Stimulated activated naive CD8-positive, alpha-beta T cell treated with anti-CD3 and anti-CD28 coated beads, Interleukin-15, Interleukin-2, amounts not matched to agents 100 ng/mL and 50 ng/mL, for 24 hours (primary cell): ENCODE data around the gene TMEM52B.
"Not testable (repeated sequence)": the region's sequence is repeated elsewhere in the genome, so short reads cannot be mapped to it uniquely, and the experiment has no call there.

Experiments used
- H3K27ac Mint-ChIP-seq: one replicate; pipeline ENCODE4 v1.8.0; 2021; ENCODE audit warnings: mild to moderate bottlenecking, mixed read lengths
- H3K27me3 Mint-ChIP-seq: one replicate; pipeline ENCODE4 v1.8.0; 2021; ENCODE audit warnings: mixed read lengths
- H3K36me3 Mint-ChIP-seq: one replicate; pipeline ENCODE4 v1.8.0; 2021; ENCODE audit warnings: low read depth, mixed read lengths
- H3K4me1 Mint-ChIP-seq: one replicate; pipeline ENCODE4 v1.8.0; 2021; ENCODE audit warnings: low read depth, mixed read lengths
- H3K4me3 Mint-ChIP-seq: one replicate; pipeline ENCODE4 v1.8.0; 2021; ENCODE audit warnings: mild to moderate bottlenecking, mixed read lengths
- H3K9me3 Mint-ChIP-seq: one replicate; pipeline ENCODE4 v1.8.0; 2021; ENCODE audit warnings: mixed read lengths

Gene TMEM52B

GRCh38 chr12:10213168-10214135 is 34.6 kb downstream of the TMEM52B start:
- H3K4me3 Mint-ChIP-seq = peak overlapping the region; percentile 92
- H3K27me3 Mint-ChIP-seq = no peaks in the 10 kb centered on the region
- H3K9me3 Mint-ChIP-seq = no peaks in the 10 kb centered on the region
- peaks cover 40% of the 10 kb centered on the region for H3K4me1 Mint-ChIP-seq
- H3K36me3 Mint-ChIP-seq = peaks cover 3% of the 10 kb centered on the region
- peak overlapping the region; percentile 94 for H3K27ac Mint-ChIP-seq

GRCh38 chr12:10214136-10214894 is 35.5 kb downstream of the TMEM52B start:
- H3K27me3 Mint-ChIP-seq = no peaks in the 10 kb centered on the region
- no peaks in the 10 kb centered on the region for H3K9me3 Mint-ChIP-seq
- H3K4me1 Mint-ChIP-seq = peaks cover 40% of the 10 kb centered on the region
- H3K36me3 Mint-ChIP-seq = peaks cover 3% of the 10 kb centered on the region
- peak overlapping the region; percentile 92 for H3K27ac Mint-ChIP-seq
- H3K4me3 Mint-ChIP-seq = peak overlapping the region; percentile 92

- peaks cover 40% of the 10 kb centered on the region for H3K4me1 Mint-ChIP-seq
- H3K36me3 Mint-ChIP-seq = peaks cover 3% of the 10 kb centered on the region
- H3K27me3 Mint-ChIP-seq = no peaks in the 10 kb centered on the region
- no peaks in the 10 kb centered on the region for H3K9me3 Mint-ChIP-seq
- H3K27ac Mint-ChIP-seq = peak overlapping the region; percentile 36
- H3K4me3 Mint-ChIP-seq = peak overlapping the region; percentile 92
These were observed 36.0 kb downstream of the TMEM52B start for GRCh38 chr12:10214895-10215267.

DNA sequence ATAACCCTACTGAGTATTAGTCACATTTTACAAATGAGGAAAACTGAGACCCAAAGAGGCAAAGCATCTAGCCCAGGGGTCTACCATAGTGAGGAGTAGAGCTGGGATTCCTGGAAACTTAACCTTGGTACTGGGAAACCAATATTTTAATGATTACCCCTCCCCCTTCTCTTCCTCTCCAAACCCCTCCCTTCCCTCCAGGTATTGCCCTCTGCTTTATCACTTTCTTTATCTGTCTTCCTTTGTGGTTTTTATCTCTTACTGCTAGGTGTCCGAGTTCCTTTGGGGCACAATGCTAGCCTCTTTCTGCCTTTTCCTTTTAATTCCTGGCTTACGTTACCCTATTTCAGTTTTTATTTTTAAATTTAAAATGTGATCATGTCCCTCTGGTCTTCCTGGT is 36.6 kb downstream of the TMEM52B start:
- H3K36me3 Mint-ChIP-seq = peaks cover 7% of the 10 kb centered on the region
- no peak overlapping the region for H3K27ac Mint-ChIP-seq
- H3K27me3 Mint-ChIP-seq = no peaks in the 10 kb centered on the region
- peaks cover 40% of the 10 kb centered on the region for H3K4me1 Mint-ChIP-seq
- peak overlapping the region; percentile 92 for H3K4me3 Mint-ChIP-seq
- no peaks in the 10 kb centered on the region for H3K9me3 Mint-ChIP-seq

- H3K4me3 Mint-ChIP-seq, H3K27ac Mint-ChIP-seq: not testable (repeated sequence)
- peaks cover 12% of the 10 kb centered on the region for H3K36me3 Mint-ChIP-seq
These were observed 37.1 kb downstream of the TMEM52B start for GRCh38 chr12:10215946-10216345.

DNA sequence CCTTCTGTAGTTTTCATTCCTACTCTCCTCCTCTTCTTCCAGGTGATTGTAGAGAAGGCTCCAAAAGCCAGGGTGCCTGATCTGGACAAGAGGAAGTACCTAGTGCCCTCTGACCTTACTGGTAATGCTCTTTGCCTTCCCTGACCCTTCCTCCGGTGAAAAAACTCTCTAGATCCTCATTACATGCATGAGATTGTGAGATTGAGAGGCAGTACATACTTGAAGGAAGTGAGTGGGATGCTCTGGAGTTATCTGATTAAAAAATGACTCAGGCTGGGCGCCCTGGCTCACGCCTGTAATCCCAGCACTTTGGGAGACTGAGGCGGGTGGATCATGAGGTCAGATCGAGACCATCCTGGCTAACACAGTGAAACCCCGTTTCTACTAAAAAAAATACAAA is 39.2 kb downstream of the TMEM52B start:
- Mint-ChIP-seq H3K27ac (no peak overlapping the region), H3K4me3 (no peak overlapping the region), H3K36me3 (peaks cover 27% of the 10 kb centered on the region), H3K4me1 (peaks cover 34% of the 10 kb centered on the region), H3K9me3 (no peaks in the 10 kb centered on the region), H3K27me3 (no peaks in the 10 kb centered on the region)

More at GRCh38 chr12:10215946-10216345, 37.1 kb downstream of the TMEM52B start:
- H3K9me3 Mint-ChIP-seq, H3K27me3 Mint-ChIP-seq: not testable (repeated sequence)
- peaks cover 40% of the 10 kb centered on the region for H3K4me1 Mint-ChIP-seq

DNA sequence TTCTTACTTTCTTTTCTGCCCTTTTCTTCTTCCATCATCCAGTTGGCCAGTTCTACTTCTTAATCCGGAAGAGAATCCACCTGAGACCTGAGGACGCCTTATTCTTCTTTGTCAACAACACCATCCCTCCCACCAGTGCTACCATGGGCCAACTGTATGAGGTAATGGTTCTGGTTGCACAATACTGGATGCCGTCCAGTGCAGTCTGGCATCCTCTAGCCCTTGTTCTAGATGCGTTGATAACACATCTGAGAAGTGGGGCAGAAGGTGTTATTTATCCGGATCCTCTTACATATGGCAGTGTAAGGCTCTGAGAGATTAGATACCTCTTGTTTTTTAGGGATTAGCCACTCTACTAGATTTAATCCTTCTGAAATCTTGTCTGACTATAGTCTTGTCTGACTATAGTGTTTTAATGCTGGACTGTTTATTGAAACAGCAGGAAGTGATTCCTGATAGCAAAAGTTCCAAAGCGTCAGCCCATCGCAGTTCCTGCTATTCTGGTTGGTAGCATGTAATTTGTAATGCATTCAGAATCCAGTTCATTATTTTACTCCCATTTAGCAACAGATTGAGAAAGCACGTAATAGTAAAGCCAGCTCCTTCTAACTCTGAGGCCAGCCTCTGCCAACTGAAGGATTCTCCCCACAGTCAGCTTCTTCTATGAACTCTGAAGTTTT is 41.7 kb downstream of the TMEM52B start:
- Mint-ChIP-seq H3K36me3 (peaks cover 42% of the 10 kb centered on the region), H3K27me3 (no peaks in the 10 kb centered on the region), H3K27ac (no peak overlapping the region)

DNA sequence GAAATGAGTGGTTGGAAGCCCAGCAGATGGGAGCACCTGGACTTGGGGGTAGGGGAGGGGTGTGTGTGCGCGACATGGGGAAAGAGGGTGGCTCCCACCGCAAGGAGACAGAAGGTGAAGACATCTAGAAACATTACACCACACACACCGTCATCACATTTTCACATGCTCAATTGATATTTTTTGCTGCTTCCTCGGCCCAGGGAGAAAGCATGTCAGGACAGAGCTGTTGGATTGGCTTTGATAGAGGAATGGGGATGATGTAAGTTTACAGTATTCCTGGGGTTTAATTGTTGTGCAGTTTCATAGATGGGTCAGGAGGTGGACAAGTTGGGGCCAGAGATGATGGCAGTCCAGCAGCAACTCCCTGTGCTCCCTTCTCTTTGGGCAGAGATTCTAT is 43.0 kb downstream of the TMEM52B start:
- Mint-ChIP-seq H3K36me3 (peaks cover 47% of the 10 kb centered on the region), H3K9me3 (peaks cover 4% of the 10 kb centered on the region), H3K4me3 (no peak overlapping the region), H3K27me3 (no peaks in the 10 kb centered on the region), H3K4me1 (peaks cover 21% of the 10 kb centered on the region), H3K27ac (no peak overlapping the region)

More for the DNA sequence above, 41.7 kb downstream of the TMEM52B start:
- Mint-ChIP-seq H3K4me3 (no peak overlapping the region), H3K4me1 (peaks cover 25% of the 10 kb centered on the region), H3K9me3 (no peaks in the 10 kb centered on the region)

GRCh38 chr12:10223208-10223607 is 44.4 kb downstream of the TMEM52B start:
- peaks cover 43% of the 10 kb centered on the region for H3K36me3 Mint-ChIP-seq
- H3K9me3 Mint-ChIP-seq = peaks cover 4% of the 10 kb centered on the region
- peaks cover 31% of the 10 kb centered on the region for H3K4me1 Mint-ChIP-seq
- H3K27ac Mint-ChIP-seq = no peak overlapping the region
- H3K27me3 Mint-ChIP-seq = no peaks in the 10 kb centered on the region
- no peak overlapping the region for H3K4me3 Mint-ChIP-seq

- not testable (repeated sequence) for H3K27me3 Mint-ChIP-seq, H3K9me3 Mint-ChIP-seq, H3K27ac Mint-ChIP-seq, H3K4me3 Mint-ChIP-seq
- Mint-ChIP-seq H3K4me1 (peaks cover 34% of the 10 kb centered on the region), H3K36me3 (peaks cover 40% of the 10 kb centered on the region)
These were observed 46.6 kb downstream of the TMEM52B start for GRCh38 chr12:10225426-10225825.

- no peaks in the 10 kb centered on the region for H3K27me3 Mint-ChIP-seq
- no peak overlapping the region for H3K4me3 Mint-ChIP-seq
- H3K36me3 Mint-ChIP-seq = peaks cover 34% of the 10 kb centered on the region
- H3K4me1 Mint-ChIP-seq = peaks cover 34% of the 10 kb centered on the region
- H3K9me3 Mint-ChIP-seq = peaks cover 4% of the 10 kb centered on the region
- H3K27ac Mint-ChIP-seq = no peak overlapping the region
These were observed 47.3 kb downstream of the TMEM52B start for GRCh38 chr12:10226086-10226485.

- peaks cover 30% of the 10 kb centered on the region for H3K36me3 Mint-ChIP-seq
- H3K4me1 Mint-ChIP-seq = peaks cover 34% of the 10 kb centered on the region
- no peak overlapping the region for H3K27ac Mint-ChIP-seq
- H3K4me3 Mint-ChIP-seq = no peak overlapping the region
- peaks cover 4% of the 10 kb centered on the region for H3K9me3 Mint-ChIP-seq
- no peaks in the 10 kb centered on the region for H3K27me3 Mint-ChIP-seq
These were observed 47.9 kb downstream of the TMEM52B start for GRCh38 chr12:10226731-10227130.

GRCh38 chr12:10227648-10228047 is 48.8 kb downstream of the TMEM52B start:
- Mint-ChIP-seq H3K4me3 (no peak overlapping the region), H3K27me3 (no peaks in the 10 kb centered on the region), H3K4me1 (peaks cover 34% of the 10 kb centered on the region), H3K27ac (no peak overlapping the region), H3K9me3 (peaks cover 4% of the 10 kb centered on the region), H3K36me3 (peaks cover 21% of the 10 kb centered on the region)

- Mint-ChIP-seq H3K36me3 (peaks cover 18% of the 10 kb centered on the region), H3K4me3 (no peak overlapping the region), H3K9me3 (peaks cover 9% of the 10 kb centered on the region), H3K27ac (no peak overlapping the region), H3K27me3 (no peaks in the 10 kb centered on the region), H3K4me1 (peaks cover 19% of the 10 kb centered on the region)
These were observed 55.7 kb downstream of the TMEM52B start for GRCh38 chr12:10234562-10234961.
